ENCODE results near the gene RNU4-1.
"Not testable (repeated sequence)": the region's sequence is repeated elsewhere in the genome, so short reads cannot be mapped to it uniquely, and the experiment has no call there.

RNU4-1 gene

DNA sequence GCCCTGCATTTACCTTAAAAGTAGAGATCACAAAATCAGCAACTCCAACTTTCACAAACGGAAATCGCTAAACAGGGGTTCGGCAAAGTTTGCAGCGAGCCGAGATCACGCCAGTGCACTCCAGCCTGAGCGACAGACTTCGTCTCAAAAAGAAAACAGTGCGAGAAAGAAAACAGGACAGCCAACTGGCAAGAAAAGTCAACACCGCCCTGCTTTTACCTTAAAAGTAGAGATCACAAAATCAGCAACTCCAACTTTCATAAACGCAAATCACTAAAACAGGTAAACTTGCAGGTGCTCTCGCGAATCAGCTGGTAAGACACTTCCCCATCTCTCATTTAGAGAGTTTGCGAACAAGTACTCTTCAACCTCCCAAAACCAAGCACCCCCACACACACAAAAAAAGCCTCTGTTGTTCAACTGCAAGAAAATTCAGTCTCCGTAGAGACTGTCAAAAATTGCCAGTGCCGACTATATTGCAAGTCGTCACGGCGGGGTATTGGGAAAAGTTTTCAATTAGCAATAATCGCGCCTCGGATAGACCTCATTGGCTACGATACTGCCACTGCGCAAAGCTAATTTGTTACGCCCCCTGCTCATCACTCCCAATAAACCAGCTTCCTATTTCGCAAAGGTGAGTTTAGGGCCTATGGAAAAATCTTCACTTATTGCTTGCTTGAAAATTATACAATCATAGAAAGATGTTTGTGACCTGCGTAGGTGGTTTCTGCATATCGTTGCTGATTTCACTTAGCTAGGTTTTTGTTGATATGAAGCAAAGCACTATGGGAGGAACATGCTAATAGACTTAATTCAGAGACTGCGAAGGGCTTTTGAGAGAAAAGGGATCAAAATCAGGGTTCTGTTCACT lies at the start of gene RNU4-1:
Gene RNU4-1, minus strand, starts transcription at position 577 of the 871 bp plus-strand sequence.
- peak; percentile 85 for DNase-seq

DNA sequence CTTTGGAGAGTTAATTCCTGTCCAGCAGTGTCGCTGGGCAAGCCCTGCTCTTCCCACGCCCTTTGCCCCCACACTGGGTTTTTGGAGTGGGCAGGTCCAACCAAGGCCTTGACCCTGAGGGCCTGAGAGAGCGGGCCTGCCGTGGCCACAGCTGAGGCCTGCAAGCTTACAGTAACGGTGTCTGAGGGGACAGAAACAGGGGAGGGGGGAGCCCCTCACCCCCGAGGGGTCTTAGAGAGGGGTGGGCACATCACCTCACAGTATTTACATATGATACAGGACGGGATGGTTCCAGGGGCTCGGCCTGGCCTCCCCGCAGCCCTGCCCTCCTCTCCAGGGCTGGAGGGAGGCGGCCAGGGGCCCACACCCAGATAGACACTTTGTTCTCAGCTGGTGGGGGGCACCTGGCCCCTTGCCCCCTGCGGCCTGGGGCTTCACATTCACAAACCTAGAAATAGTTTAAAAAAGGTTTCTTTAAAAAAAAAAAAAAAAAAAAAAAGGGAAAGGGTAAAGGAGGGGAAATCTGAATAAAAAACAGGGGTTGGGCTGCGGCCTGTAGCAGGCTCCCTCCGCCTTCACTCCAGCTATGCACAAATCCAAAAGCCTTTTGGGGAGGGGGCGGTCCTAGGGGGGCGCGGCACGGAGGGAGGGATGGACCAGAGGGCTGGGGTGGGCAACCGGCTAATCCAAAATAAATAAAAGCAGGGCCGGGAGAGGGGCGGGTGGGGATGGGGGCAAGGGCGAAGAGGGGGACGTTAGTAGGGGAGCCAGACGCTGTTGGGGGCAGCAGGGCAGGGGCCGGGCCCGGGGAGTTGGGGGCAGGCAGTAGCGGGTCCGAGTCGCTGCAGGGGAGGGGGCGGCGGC lies 49.4 kb upstream of the RNU4-1 start:
- DNase-seq = no peak

DNA sequence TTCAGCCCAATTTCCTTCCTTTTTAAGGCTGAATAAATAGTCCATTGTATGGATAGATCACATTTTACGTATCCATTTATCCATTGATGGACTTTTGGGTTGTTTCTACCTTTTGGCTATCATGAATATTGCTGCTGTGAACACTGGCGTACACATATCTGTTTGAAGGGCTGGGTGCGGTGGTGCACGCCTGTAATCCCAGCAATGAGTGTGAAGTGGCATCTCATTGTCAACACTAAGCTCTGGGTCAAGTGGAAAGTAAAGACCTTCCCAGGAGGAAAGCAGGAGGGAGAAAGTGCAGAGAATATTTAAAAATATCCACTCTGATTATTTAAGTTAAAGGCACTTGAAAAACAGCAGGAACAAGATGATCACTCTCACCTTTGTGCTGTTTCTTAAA lies 46.2 kb upstream of the RNU4-1 start:
- DNase-seq = no peak

DNA sequence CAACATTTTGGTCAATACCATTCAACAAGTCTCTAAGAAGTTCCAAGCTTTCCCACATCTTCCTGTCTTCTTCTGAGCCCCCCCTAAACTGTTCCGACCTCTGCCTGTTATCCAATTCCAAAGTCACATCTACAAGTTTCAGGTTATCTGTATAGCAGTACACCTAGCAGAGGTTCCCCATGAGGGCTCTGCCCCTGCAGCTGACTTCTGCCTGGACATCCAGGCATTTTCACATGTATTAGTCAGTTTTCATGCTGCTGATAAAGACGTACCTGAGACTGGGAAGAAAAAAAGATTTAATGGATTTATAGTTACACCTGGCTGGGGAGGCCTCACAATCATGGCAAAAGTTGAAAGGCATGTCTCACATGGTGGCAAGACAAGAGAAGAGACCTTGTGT lies 44.7 kb upstream of the RNU4-1 start:
- DNase-seq = no peak

DNA sequence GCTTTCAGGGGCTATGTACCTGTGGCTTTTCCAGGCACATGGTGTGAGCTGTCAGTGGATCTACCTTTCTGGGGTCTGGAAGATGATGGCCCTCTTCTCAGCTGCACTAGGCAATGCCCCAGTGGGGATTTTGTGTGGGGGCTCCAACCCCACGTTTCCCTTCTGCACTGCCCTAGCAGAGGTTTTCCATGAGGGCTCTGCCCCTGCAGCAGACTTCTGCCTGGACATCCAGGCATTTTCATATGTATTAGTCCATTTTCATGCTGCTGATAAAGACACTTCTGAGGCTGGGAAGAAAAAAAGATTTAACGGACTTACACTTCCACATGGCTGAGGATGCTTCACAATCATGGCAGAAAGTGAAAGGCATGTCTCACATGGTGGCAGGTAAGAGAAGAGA lies 43.4 kb upstream of the RNU4-1 start:
- not testable (repeated sequence) for DNase-seq

DNA sequence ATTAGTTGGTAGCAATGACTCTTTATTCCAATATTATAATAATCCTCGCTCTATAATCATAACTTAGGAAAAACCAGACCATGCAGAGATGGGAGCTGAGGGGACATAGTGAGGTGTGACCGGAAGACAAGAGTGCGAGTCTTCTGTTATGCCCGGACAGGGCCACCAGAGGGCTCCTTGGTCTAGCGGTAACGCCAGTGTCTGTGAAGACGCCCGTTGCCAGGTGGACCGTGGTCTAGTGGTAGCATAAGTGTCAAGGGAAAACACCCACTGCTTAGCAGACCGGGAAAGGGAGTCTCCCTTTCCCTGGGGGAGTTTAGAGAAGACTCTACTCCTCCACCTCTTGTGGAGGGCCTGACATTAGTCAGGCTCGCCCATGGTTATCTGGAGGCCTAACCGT lies 42.4 kb upstream of the RNU4-1 start:
- DNase-seq = not testable (repeated sequence)

DNA sequence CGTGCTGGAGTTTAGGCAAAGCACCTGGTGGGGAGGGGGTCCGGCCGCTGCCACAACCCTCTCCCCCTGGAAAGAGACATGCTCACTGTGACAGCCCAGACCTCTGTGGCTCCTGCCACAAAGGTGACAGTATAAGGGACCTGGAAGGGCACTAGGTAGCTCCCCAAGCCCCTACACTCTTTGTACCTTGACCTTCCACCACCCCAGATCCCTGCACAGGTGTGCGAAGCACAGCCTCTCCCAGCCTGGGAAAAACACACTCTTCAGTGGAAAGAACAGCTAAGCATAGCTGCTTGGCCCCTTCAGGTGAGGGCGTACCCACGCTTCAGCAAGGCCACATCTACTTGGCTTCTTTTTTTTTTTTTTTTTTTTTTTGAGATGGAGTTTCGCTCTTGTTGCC lies 39.5 kb upstream of the RNU4-1 start:
- no peak for DNase-seq

DNA sequence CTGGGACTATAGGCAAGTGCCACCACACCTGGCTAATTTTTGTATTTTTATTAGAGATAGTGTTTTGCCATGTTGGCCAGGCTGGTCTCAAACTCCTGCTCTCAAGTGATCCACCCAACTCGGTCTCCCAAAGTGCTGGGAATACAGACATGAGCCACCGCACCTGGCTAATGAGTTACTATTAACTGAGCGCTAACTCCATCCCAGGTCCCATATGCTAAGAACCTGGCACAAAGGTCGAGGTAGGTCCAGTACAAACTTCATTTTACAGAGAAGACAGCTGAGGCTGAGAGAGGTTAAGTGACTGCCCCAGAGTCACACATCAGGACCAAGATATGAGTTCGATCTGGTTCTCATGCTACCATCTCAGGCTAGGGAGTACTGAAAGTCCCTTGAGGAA lies 39.0 kb upstream of the RNU4-1 start:
- DNase-seq = no peak

DNA sequence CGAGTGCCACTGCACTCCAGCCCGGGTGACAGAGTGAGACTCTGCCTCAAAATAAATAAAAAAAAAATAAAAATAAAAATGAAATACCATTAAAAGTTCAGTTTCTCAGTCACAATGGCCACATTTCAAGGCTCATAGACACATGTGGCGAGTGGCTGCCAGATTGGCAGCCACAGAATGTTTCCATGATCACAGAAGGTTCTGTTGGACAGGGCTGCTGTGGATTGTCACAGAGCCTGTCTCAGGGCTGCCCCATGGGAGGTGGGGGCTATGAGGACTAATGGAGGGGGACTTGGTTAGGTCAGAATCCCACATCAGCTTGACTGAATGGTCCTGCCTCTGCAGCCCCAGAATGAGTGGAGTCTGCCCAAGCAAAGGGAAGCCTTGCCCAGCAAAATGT lies 38.4 kb upstream of the RNU4-1 start:
- DNase-seq = no peak

DNA sequence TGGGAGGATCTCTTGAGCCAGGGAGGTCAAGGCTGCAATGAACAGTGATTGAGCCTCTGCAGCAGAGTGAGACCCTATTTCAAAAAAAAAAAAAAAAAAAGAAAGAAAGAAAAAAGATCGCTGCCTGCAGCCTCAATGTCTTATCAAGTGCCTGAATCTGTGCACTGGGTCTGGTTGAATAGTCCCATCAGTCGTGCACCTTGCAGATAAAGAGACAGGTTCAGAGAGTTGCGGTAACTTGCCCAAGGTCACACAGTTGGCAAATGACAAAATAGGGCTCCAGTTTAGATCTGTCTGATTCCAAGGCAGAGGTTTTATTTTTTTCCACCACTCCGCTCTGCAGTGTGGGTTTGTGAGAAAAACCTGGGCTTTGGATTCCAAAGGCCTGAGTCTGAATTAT lies 35.2 kb upstream of the RNU4-1 start:
- DNase-seq = no peak

DNA sequence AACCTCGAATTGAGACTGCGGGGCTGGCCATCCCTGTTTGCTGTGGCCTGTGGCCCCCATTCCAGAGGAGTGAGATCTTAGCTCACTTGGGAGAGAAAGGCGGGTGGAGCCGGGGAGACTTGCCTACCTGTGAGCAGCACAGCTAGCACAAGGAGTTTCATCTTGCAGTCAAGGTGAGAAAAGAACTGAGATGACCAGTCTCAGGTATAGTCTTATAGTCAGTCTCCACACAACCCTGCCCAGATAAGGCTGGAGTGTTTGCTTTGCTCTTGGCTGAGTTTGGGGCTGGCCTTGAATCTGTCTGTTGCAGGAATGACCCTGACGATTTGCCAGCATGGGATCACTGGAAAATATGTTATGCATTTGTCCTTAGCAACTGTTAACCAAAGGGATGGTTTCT lies 34.6 kb upstream of the RNU4-1 start, which contains the start of gene PLA2G1B:
Gene PLA2G1B, minus strand, starts transcription at position 187 of the 400 bp plus-strand sequence. Its CDS starts 26 bp downstream, at position 161.
- no peak for DNase-seq

DNA sequence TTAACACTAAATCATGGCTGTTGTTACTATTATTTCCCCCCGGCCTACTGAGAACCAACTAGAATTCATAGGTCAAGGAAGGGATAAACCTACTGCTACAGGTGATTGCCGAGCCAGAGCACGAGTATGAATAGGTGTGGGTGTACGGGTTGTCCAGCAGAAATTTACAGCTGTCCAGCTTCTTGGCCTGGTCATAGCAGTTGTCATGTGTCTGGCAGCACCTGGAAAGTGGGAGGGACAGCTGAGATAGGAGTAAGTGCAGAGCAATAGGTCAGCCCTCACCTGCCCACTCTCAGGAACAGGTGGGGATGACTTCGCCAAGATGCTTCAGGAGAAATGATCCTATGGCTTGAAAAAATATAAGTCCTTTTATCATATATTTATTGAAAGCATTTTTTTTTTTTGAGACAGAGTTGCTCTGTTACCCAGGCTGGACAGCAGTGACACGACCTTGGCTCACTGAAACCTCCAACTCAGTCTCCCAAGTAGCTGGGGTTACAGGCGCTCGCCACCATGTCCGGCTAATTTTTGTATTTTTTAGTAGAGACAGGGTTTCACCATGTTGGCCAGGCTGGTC lies 31.9 kb upstream of the RNU4-1 start:
- DNase-seq = no peak

DNA sequence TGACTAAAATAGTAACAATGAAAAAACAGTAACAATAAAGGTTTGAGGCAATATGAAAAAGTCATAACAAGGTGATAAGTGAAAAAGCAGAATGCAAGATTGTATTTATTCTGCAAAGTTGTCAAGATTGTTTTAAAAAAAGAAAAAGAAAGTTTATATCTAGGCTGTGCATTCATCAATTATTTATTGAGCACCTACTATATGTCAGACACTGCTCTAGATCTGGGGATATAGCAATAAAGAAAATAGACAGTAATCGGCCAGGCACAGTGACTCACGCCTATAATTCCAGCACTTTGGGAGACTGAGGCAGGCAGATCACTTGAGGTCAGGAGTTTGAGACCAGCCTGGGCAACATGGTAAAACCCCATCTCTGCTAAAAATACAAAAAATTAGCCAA lies 30.7 kb upstream of the RNU4-1 start:
- no peak for DNase-seq

DNA sequence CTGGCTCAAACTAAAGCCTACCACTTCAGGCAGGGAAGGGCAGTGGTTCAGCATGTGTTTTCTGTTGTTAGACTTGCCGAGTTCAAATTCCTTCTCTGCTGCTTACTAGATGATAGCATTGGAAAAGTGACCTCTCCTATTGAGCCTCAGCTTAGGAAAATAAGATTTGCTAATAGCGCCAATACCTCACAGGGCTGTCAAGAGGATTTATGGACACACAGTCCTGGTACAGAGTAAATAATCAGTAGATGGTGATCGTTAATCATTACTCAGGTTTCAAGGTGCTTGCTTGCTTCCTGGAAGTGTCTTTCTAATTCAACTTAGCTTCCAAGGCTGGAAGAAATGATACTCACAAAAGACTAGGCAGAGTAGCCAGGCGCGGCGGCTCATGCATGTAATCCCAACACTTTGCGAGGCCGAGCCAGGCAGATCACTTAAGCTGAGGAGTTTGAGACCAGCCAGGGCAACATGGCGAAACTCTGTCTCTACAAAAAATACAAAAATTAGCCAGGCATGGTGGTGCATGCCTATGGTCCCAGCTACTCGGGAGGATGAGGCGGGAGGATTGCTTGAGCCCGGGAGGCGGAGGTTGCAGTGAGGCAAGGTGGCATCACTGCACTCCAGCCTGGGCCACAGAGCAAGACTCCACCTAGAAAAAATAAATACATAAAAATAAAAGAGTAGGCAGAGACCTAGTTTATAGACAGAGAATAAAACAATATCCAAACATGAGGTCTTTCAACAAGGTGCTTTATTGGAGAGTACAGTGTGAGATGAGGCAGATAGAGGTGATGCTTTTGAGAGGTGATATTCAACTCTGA lies 28.6 kb upstream of the RNU4-1 start:
- no peak for DNase-seq

DNA sequence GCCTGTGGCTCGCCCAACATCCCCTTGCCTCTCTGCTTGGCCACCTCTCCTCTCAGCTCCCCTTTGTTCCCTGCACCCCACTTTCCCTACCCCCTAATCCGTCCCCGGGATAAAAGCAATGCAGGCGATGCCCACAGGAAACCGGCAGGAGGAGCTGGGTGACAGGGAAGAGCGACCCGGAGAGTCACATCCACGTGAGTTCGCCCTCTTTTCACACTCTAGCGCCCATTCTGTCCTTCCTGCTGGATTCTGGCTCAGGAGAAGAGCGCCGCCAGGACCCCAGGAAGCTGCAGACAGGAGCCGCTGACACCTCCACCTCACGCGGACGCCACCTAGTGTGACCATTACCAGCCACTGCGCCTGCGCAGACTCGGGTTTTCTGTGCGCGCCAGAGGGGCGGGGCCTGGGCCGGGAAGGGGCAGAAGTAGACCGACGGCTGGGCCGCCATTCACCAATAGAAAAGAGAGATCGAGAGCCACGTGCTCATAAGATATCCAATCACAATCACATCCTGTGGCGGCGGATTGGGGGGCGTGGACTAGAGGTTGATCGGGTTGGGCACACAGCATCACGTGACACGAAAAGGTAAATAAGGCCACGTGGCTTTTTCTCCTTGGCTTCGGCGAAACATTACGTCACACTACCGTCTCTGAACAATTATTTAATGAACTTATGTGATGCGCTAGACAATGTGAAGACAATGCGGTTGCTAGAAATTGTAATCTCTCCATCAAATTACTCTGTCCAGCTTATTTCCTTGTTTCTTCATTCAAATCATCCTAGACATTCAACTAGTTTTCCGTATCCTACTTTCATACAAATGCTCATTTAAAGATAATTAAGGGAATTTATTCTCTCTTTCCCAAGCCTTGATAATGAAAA lies 24.4 kb upstream of the RNU4-1 start:
- peak; percentile 100 for DNase-seq

DNA sequence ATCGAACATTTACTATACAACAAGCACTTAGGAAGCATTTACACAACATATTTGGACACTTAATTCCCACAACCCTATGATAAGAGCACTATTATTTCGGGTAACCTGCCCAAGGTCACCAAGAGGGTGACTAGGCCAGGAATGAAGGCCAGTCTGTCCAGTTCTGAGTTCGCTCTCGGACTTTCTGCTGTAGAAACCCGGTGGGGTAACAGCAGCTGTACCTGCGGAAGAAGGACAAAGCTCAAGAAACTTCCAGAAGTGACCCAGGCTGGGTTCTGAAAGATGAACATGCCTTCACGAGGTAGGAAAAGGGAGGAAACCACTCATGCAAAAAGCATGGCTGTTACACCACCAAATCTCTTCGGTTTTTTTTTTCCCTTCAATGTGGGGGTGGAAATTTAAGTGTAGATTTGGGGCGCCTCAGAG lies 23.8 kb upstream of the RNU4-1 start:
- DNase-seq = no peak

DNA sequence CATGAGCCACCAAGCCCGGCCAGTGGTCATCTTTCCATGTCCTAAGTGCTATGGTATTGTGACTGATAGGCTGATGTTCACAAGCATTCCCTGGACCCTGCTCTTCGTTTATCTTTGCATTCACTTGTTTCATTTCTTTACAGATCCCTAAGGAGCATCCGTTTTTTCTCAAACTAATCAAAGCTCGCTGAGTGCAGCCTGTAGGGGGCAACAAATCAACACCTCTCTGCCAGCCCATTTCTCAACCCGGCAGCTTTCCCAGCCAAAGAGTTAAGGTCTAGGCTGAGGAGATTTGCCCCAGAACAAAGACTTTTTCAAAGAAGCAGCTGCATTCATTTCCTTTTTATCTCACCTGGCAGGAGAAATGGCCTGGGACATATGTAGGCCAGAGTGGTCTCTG lies 21.2 kb upstream of the RNU4-1 start:
- no peak for DNase-seq

DNA sequence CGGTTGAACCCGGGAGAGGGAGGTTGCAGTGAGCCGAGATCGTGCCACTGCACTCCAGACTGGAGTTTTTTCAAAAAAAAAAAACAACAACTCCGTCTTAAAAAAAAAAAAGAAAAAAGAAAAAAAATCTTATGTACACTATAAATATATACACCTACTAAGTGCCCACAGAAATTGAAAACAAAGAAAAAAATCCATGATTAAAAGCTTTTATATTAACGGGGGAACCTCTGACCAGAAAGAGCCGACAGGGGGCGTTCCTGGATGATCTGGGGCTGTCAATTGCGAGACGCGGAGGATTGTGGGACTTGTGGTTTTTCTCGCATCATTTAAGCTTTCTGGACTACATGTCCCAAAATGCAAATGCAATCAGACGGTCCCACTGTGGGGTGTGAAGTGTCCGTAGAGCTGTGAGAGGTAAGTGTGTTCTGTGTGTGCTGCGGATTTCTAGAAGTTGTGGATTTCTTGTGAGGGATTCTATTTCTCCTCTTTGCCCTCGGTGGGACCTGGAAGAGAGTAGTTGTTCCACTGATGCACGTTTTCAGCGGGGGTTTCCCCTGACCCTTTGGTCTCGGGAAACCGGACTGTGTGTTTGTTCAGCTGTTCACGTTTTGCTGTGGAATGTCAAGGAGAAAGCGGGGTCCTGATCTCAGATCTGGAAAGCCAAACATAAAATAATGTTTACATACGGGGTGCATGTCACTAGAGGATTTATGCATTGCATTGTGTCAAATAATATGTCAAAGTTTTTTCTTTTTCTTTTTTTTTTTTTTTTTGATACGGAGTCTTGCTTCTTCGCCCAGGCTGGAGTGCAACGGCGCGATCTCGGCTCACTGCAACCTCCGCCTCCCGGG lies 9.2 kb upstream of the RNU4-1 start, which contains the start of gene SIRT4:
Gene SIRT4, plus strand, starts transcription at position 360 of the 854 bp plus-strand sequence. CDS start 1,241 bp downstream, outside the sequence.
- DNase-seq = peak; percentile 90

DNA sequence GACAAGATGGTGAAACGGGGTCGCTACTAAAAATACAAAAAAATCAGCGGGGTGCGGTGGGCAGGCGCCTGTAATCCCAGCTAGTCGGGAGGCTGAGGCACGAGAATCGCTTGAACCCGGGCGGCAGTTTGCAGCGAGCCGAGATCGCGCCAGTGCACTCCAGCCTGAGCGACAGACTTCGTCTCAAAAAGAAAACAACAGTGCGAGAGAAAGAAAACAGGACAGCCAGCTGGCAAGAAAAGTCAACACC lies 701 bp downstream of the RNU4-1 start:
- DNase-seq = no peak

DNA sequence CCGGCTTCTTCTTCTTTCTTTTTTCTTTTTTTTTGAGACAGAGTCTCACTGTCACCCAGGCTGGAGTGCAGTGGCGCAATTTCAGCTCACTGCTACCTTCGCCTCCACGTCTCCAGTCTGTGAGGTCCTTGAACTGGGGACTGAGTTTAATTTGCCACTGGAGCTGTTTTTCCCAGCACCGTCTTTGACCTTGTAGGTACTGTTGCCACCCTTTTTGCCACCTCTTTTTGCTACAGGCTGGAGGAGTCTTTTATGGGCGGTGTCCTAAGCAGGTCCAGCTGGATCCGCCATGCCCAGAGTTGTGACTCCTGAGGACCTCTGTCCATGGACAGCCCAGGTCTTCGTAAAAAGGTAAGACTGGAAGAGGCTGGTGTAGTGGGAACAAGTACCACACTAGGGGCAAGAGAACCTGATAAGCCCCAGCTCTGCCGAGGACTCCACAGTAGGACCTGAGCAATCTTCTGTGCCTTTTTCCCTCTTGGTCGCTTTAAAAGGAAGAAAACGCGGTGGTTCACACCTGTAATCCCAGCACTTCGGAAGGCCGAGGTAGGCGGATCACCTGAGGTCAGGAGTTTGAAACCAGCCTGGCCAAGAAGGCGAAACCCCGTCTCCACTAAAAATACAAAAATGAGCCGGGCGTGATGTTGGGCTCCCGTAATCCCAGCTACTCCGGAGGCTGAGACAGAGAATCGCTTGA lies 2.3 kb downstream of the RNU4-1 start:
- DNase-seq = no peak
